K562 (cell line): Measurements from ENCODE around the gene VGLL4.

Source experiments
- TEAD4 ChIP-seq, 2 experiments: sonication (generic) in 1 of 2; formaldehyde crosslinking in 1 of 2; IDR thresholded peaks; 2 replicates each; pipeline versions ENCODE4 v1.6.1 to v1.8.0; 2012 to 2022; ENCODE audit warnings: borderline replicate concordance in 1 of 2, inconsistent platforms in 1 of 2, low read length in 1 of 2, mild to moderate bottlenecking in 1 of 2, missing genetic modification reagents in 1 of 2
- ZBTB2 ChIP-seq: fragments of 450-650 bp; IDR thresholded peaks from 2 replicates; pipeline ENCODE4 v1.6.1; 2016; ENCODE audit warnings: antibody characterized with exemption
- ZNF184 ChIP-seq: sonication (generic); formaldehyde crosslinking; IDR thresholded peaks from 2 replicates; pipeline ENCODE4 v1.5.0; 2020; ENCODE audit warnings: missing genetic modification reagents

GRCh38 chr3:11600501-11601282 is 43.0 kb downstream of the VGLL4 start:
- TF ChIP-seq ZNF184 (no peak), ZBTB2 (no peak), TEAD4 (IDR thresholded peaks at IDR 0.05; ENCODE audit: low read length) (no peak), TEAD4 (CRISPR knock-in tag; IDR thresholded peaks at IDR 0.05; ENCODE audit: borderline replicate concordance) (no peak)
